ENCODE results near the gene LSP1. TPM values are rescaled to one million over a fixed set of nuclear protein-coding genes. Genes with fewer than 3 reads are reported as not detected.

The LSP1 gene
- total RNA-seq, 1 donor from 2014 or later, result not detected

GRCh38 chr11:1842149-1843097 lies 10.5 kb upstream of the LSP1 start:
- Mint-ChIP-seq H3K27ac (no peak overlapping the region), H3K9me3 (ENCODE audit: low read depth) (no peaks in the 10 kb centered on the region), H3K4me1 (ENCODE audit: low read depth) (peaks cover 4% of the 10 kb centered on the region), H3K27me3 (peaks cover 25% of the 10 kb centered on the region), H3K4me3 (ENCODE audit: low read depth) (no peak overlapping the region), H3K36me3 (ENCODE audit: insufficient read depth) (no peaks in the 10 kb centered on the region)
- TF ChIP-seq, protein P1, sequence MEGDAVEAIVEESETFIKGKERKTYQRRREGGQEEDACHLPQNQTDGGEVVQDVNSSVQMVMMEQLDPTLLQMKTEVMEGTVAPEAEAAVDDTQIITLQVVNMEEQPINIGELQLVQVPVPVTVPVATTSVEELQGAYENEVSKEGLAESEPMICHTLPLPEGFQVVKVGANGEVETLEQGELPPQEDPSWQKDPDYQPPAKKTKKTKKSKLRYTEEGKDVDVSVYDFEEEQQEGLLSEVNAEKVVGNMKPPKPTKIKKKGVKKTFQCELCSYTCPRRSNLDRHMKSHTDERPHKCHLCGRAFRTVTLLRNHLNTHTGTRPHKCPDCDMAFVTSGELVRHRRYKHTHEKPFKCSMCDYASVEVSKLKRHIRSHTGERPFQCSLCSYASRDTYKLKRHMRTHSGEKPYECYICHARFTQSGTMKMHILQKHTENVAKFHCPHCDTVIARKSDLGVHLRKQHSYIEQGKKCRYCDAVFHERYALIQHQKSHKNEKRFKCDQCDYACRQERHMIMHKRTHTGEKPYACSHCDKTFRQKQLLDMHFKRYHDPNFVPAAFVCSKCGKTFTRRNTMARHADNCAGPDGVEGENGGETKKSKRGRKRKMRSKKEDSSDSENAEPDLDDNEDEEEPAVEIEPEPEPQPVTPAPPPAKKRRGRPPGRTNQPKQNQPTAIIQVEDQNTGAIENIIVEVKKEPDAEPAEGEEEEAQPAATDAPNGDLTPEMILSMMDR (IDR thresholded peaks at IDR 0.05; ENCODE audit: unreplicated experiment), result no peak
- no peak for DNase-seq (ENCODE audit: low spot score, unreplicated experiment)

DNA sequence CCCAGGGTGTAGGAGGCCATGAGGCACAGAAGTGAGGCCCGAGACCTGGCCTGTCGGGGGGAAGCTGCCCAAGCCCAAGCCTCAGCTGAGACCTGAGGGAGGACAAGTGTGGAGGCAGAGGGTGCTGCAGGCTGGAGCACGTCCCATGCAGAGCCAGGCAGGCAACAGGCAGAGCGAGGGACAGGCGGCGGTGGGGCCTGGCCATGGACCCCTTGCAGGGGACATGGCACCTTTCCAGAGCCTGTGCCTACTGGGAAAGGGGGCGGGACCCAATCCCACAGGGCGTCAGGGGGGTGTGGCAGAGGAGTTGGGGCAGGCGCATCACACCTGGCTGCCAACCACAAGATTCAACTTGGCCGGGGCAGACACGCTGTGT lies 9.8 kb upstream of the LSP1 start:
- Mint-ChIP-seq H3K27ac (no peak overlapping the region), H3K27me3 (peaks cover 29% of the 10 kb centered on the region), H3K4me1 (ENCODE audit: low read depth) (peaks cover 4% of the 10 kb centered on the region), H3K9me3 (ENCODE audit: low read depth) (no peaks in the 10 kb centered on the region), H3K36me3 (ENCODE audit: insufficient read depth) (no peaks in the 10 kb centered on the region), H3K4me3 (ENCODE audit: low read depth) (no peak overlapping the region)
- TF ChIP-seq, protein P1 (IDR thresholded peaks at IDR 0.05; ENCODE audit: unreplicated experiment), result no peak
- DNase-seq (ENCODE audit: low spot score, unreplicated experiment), result no peak

- TF ChIP-seq, protein P1 (IDR thresholded peaks at IDR 0.05; ENCODE audit: unreplicated experiment), result no peak
- peaks cover 4% of the 10 kb centered on the region for H3K4me1 Mint-ChIP-seq (ENCODE audit: low read depth)
- no peak overlapping the region for H3K27ac Mint-ChIP-seq
- H3K27me3 Mint-ChIP-seq, result peaks cover 29% of the 10 kb centered on the region
- H3K9me3 Mint-ChIP-seq (ENCODE audit: low read depth), result no peaks in the 10 kb centered on the region
- H3K4me3 Mint-ChIP-seq (ENCODE audit: low read depth), result no peak overlapping the region
- no peaks in the 10 kb centered on the region for H3K36me3 Mint-ChIP-seq (ENCODE audit: insufficient read depth)
- no peak for DNase-seq (ENCODE audit: low spot score, unreplicated experiment)
Observed at GRCh38 chr11:1843796-1844195, 9.1 kb upstream of the LSP1 start.

GRCh38 chr11:1844221-1845094 lies 8.4 kb upstream of the LSP1 start:
- H3K36me3 Mint-ChIP-seq (ENCODE audit: insufficient read depth), result no peaks in the 10 kb centered on the region
- H3K9me3 Mint-ChIP-seq (ENCODE audit: low read depth), result no peaks in the 10 kb centered on the region
- TF ChIP-seq, protein P1 (IDR thresholded peaks at IDR 0.05; ENCODE audit: unreplicated experiment), result no peak
- H3K27ac Mint-ChIP-seq, result peak overlapping the region; percentile 63
- H3K4me1 Mint-ChIP-seq (ENCODE audit: low read depth), result peaks cover 4% of the 10 kb centered on the region
- no peak overlapping the region for H3K4me3 Mint-ChIP-seq (ENCODE audit: low read depth)
- DNase-seq (ENCODE audit: low spot score, unreplicated experiment), result no peak
- H3K27me3 Mint-ChIP-seq, result peaks cover 29% of the 10 kb centered on the region

- peaks cover 32% of the 10 kb centered on the region for H3K27me3 Mint-ChIP-seq
Observed at GRCh38 chr11:1845095-1845429, 7.8 kb upstream of the LSP1 start.

More at GRCh38 chr11:1845095-1845429, 7.8 kb upstream of the LSP1 start:
- TF ChIP-seq, protein P1 (IDR thresholded peaks at IDR 0.05; ENCODE audit: unreplicated experiment), result no peak
- H3K27ac Mint-ChIP-seq, result peak overlapping the region; percentile 33
- H3K4me1 Mint-ChIP-seq (ENCODE audit: low read depth), result peaks cover 4% of the 10 kb centered on the region
- H3K4me3 Mint-ChIP-seq (ENCODE audit: low read depth), result no peak overlapping the region
- no peak for DNase-seq (ENCODE audit: low spot score, unreplicated experiment)
- H3K36me3 Mint-ChIP-seq (ENCODE audit: insufficient read depth), result no peaks in the 10 kb centered on the region
- H3K9me3 Mint-ChIP-seq (ENCODE audit: low read depth), result no peaks in the 10 kb centered on the region

All from progenitor cell of endocrine pancreas (in vitro differentiated cells).